Measurements from ENCODE around the gene TSSK2. TPM values are rescaled to one million over a fixed set of nuclear protein-coding genes. Genes with fewer than 3 reads are reported as not detected.

Gene TSSK2
- total and polyA plus RNA-seq, 2 of the 8 experiments (the other 6 are each of a cell fraction or from before 2014, with no cell fraction given) = not detected

DNA sequence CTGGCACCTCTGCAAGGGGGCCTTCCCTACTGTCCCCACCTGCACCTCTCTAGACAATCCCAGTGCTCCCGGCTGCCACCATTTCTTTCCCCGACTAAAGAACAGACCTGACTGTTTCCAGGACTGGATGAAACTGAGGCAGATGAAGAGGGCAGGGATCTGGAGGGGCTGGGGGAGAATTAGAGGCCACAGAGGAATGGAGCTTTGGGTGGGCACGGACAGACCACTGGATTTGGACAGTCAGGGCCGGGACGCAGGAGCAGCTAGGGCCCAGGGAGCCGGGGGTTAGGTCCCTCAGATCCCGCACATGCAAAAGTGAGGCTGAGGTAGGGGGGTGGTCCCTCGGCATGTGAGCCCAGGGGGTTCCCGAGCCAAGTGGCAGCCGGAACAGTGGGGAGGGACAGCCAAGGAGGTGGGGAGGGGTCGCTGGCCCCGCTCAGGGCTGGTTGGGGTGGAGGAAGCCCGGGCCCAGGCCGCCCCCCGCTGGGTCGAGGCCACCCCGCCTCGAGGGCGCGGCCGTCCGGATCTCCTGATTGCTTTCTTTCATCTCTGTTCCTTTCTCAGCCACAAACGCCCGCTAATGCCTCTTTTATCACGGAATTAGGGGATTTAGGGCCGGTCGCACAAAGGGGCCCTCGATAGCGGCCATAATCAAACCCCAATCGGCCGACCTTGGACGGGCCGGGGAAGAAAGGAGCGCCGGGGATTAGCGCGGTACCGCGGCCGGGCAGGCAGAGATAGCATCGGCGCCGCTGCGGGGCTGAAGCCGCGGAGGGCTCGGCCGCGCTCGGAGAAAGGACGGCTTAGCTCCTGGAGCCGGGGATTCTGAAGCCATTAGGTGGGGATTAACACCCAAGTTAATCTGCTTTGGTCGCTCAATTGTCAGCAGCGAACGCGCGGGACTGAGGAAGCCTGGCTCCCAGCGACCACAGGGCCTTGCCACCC, 38.2 kb downstream of the TSSK2 start (continued):
- TF ChIP-seq, protein P1, sequence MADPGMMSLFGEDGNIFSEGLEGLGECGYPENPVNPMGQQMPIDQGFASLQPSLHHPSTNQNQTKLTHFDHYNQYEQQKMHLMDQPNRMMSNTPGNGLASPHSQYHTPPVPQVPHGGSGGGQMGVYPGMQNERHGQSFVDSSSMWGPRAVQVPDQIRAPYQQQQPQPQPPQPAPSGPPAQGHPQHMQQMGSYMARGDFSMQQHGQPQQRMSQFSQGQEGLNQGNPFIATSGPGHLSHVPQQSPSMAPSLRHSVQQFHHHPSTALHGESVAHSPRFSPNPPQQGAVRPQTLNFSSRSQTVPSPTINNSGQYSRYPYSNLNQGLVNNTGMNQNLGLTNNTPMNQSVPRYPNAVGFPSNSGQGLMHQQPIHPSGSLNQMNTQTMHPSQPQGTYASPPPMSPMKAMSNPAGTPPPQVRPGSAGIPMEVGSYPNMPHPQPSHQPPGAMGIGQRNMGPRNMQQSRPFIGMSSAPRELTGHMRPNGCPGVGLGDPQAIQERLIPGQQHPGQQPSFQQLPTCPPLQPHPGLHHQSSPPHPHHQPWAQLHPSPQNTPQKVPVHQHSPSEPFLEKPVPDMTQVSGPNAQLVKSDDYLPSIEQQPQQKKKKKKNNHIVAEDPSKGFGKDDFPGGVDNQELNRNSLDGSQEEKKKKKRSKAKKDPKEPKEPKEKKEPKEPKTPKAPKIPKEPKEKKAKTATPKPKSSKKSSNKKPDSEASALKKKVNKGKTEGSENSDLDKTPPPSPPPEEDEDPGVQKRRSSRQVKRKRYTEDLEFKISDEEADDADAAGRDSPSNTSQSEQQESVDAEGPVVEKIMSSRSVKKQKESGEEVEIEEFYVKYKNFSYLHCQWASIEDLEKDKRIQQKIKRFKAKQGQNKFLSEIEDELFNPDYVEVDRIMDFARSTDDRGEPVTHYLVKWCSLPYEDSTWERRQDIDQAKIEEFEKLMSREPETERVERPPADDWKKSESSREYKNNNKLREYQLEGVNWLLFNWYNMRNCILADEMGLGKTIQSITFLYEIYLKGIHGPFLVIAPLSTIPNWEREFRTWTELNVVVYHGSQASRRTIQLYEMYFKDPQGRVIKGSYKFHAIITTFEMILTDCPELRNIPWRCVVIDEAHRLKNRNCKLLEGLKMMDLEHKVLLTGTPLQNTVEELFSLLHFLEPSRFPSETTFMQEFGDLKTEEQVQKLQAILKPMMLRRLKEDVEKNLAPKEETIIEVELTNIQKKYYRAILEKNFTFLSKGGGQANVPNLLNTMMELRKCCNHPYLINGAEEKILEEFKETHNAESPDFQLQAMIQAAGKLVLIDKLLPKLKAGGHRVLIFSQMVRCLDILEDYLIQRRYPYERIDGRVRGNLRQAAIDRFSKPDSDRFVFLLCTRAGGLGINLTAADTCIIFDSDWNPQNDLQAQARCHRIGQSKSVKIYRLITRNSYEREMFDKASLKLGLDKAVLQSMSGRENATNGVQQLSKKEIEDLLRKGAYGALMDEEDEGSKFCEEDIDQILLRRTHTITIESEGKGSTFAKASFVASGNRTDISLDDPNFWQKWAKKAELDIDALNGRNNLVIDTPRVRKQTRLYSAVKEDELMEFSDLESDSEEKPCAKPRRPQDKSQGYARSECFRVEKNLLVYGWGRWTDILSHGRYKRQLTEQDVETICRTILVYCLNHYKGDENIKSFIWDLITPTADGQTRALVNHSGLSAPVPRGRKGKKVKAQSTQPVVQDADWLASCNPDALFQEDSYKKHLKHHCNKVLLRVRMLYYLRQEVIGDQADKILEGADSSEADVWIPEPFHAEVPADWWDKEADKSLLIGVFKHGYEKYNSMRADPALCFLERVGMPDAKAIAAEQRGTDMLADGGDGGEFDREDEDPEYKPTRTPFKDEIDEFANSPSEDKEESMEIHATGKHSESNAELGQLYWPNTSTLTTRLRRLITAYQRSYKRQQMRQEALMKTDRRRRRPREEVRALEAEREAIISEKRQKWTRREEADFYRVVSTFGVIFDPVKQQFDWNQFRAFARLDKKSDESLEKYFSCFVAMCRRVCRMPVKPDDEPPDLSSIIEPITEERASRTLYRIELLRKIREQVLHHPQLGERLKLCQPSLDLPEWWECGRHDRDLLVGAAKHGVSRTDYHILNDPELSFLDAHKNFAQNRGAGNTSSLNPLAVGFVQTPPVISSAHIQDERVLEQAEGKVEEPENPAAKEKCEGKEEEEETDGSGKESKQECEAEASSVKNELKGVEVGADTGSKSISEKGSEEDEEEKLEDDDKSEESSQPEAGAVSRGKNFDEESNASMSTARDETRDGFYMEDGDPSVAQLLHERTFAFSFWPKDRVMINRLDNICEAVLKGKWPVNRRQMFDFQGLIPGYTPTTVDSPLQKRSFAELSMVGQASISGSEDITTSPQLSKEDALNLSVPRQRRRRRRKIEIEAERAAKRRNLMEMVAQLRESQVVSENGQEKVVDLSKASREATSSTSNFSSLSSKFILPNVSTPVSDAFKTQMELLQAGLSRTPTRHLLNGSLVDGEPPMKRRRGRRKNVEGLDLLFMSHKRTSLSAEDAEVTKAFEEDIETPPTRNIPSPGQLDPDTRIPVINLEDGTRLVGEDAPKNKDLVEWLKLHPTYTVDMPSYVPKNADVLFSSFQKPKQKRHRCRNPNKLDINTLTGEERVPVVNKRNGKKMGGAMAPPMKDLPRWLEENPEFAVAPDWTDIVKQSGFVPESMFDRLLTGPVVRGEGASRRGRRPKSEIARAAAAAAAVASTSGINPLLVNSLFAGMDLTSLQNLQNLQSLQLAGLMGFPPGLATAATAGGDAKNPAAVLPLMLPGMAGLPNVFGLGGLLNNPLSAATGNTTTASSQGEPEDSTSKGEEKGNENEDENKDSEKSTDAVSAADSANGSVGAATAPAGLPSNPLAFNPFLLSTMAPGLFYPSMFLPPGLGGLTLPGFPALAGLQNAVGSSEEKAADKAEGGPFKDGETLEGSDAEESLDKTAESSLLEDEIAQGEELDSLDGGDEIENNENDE (IDR thresholded peaks at IDR 0.05; ENCODE audit: insufficient replicate concordance, low read length) = no peak
- TF ChIP-seq ASH2L (IDR thresholded peaks at IDR 0.05; ENCODE audit: low read length) (peak; percentile 60), HDAC6 (IDR thresholded peaks at IDR 0.05; ENCODE audit: low read depth, low read length) (no peak), SUZ12 (IDR thresholded peaks at IDR 0.05; ENCODE audit: low read length) (peak; percentile 69; the same call in 1 of the 2 replicates), MAFK (IDR thresholded peaks at IDR 0.05; ENCODE audit: low read depth, low read length) (no peak)
- TF ChIP-seq, protein P2, sequence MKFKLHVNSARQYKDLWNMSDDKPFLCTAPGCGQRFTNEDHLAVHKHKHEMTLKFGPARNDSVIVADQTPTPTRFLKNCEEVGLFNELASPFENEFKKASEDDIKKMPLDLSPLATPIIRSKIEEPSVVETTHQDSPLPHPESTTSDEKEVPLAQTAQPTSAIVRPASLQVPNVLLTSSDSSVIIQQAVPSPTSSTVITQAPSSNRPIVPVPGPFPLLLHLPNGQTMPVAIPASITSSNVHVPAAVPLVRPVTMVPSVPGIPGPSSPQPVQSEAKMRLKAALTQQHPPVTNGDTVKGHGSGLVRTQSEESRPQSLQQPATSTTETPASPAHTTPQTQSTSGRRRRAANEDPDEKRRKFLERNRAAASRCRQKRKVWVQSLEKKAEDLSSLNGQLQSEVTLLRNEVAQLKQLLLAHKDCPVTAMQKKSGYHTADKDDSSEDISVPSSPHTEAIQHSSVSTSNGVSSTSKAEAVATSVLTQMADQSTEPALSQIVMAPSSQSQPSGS (IDR thresholded peaks at IDR 0.05; ENCODE audit: low read length) = no peak
- TF ChIP-seq, protein P3, sequence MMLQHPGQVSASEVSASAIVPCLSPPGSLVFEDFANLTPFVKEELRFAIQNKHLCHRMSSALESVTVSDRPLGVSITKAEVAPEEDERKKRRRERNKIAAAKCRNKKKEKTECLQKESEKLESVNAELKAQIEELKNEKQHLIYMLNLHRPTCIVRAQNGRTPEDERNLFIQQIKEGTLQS (IDR thresholded peaks at IDR 0.05; ENCODE audit: insufficient read depth, low read depth, low read length) = no peak

Measured in H1 (cell line).